Glomerular visceral epithelial cell (primary cell): ENCODE data around the gene COL11A2.

Experiments
- DNase-seq: peaks from one replicate; pipeline ENCODE4 v3.0.0-alpha.2; 2016; ENCODE audit errors: extremely low spot score

The COL11A2 gene

DNA sequence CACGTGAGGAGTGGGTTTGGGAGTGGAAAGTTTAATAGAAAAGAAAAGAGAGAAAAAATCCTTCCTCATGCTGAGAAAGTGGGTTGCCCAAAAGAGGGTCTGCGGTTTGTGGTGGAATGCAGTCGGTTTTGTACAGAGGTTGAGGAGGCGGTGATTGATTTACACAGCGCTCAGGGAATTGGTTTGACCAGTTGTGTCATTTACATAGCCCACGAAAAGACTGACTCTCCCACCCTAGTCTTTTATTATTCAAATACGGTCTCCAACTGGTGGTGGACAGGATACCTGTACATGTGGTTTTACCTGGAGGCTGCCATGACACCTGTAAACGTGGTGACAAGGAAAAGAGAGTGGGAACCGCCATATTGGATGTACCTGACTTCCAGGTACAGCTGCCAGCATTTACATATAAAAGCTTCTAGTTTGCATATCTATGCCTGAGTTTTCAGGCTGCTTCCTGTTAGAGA lies 74.4 kb downstream of the COL11A2 start:
- DNase-seq: no peak

GRCh38 chr6:33116841-33117711 lies 75.2 kb downstream of the COL11A2 start:
- DNase-seq: no peak

DNA sequence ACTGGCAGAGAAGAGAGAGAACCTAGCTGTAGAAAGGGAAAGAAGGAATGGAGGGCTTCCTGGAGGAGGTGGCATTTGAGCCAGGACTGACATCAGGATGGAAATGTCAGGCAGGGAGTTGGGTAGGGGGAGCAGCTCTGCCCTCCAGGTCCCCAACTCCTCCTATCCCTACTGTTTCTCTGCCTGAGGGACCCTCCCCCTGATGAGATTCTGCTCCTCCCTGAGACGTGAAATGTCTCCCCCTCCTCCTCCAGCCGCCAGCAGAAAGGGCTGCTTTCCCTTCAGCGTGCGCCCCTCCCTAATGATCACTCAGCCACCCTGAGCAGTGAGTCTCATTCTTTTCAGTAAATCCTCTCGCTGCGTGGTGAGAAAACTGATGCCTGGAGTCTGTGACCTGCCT lies 75.8 kb downstream of the COL11A2 start:
- DNase-seq: no peak

- DNase-seq: no peak
Measured at GRCh38 chr6:33114406-33114805, 77.9 kb downstream of the COL11A2 start.

- no peak for DNase-seq
Measured at GRCh38 chr6:33113755-33114154, 78.5 kb downstream of the COL11A2 start.
